ENCODE results near the gene MATN4. TPM values are rescaled to one million over a fixed set of nuclear protein-coding genes. Genes with fewer than 3 reads are reported as not detected.

MATN4 gene
- total RNA-seq, 1 donor from 2014 or later, result not detected

- H3K36me3 ChIP-seq (ENCODE audit: control insufficient read depth, insufficient read depth, low read length), result no peaks in the 10 kb centered on the region
- TF ChIP-seq CTCF (IDR thresholded peaks at IDR 0.05; ENCODE audit: insufficient read depth, low read length, poor library complexity, severe bottlenecking), result no peak
- DNase-seq (ENCODE audit: low read depth), result no peak
- no peak overlapping the region for H3K4me3 ChIP-seq (ENCODE audit: low read depth, low read length)
- H3K27me3 ChIP-seq (ENCODE audit: control insufficient read depth, insufficient read depth, low read length), result peaks cover 17% of the 10 kb centered on the region
These were observed 13.0 kb upstream of the MATN4 start for GRCh38 chr20:45320948-45321595.

GRCh38 chr20:45318948-45319347 lies 10.8 kb upstream of the MATN4 start:
- no peaks in the 10 kb centered on the region for H3K36me3 ChIP-seq (ENCODE audit: control insufficient read depth, insufficient read depth, low read length)
- H3K4me3 ChIP-seq (ENCODE audit: low read depth, low read length), result no peak overlapping the region
- no peak for TF ChIP-seq CTCF (IDR thresholded peaks at IDR 0.05; ENCODE audit: insufficient read depth, low read length, poor library complexity, severe bottlenecking)
- H3K27me3 ChIP-seq (ENCODE audit: control insufficient read depth, insufficient read depth, low read length), result peaks cover 20% of the 10 kb centered on the region
- DNase-seq (ENCODE audit: low read depth), result no peak

- H3K27me3 ChIP-seq (ENCODE audit: control insufficient read depth, insufficient read depth, low read length), result peaks cover 21% of the 10 kb centered on the region
- DNase-seq (ENCODE audit: low read depth), result no peak
- no peak overlapping the region for H3K4me3 ChIP-seq (ENCODE audit: low read depth, low read length)
- H3K36me3 ChIP-seq (ENCODE audit: control insufficient read depth, insufficient read depth, low read length), result no peaks in the 10 kb centered on the region
- no peak for TF ChIP-seq CTCF (IDR thresholded peaks at IDR 0.05; ENCODE audit: insufficient read depth, low read length, poor library complexity, severe bottlenecking)
These were observed 10.4 kb upstream of the MATN4 start for GRCh38 chr20:45318386-45318939.

- Histone ChIP-seq H3K4me3 (ENCODE audit: low read depth, low read length) (no peak overlapping the region), H3K27me3 (ENCODE audit: control insufficient read depth, insufficient read depth, low read length) (peaks cover 22% of the 10 kb centered on the region), H3K36me3 (ENCODE audit: control insufficient read depth, insufficient read depth, low read length) (no peaks in the 10 kb centered on the region)
- DNase-seq (ENCODE audit: low read depth), result no peak
- no peak for TF ChIP-seq CTCF (IDR thresholded peaks at IDR 0.05; ENCODE audit: insufficient read depth, low read length, poor library complexity, severe bottlenecking)
These were observed 9.7 kb upstream of the MATN4 start for GRCh38 chr20:45317826-45318225.

GRCh38 chr20:45316150-45317080 lies 8.3 kb upstream of the MATN4 start:
- Histone ChIP-seq H3K4me3 (ENCODE audit: low read depth, low read length) (no peak overlapping the region), H3K27me3 (ENCODE audit: control insufficient read depth, insufficient read depth, low read length) (peaks cover 29% of the 10 kb centered on the region), H3K36me3 (ENCODE audit: control insufficient read depth, insufficient read depth, low read length) (no peaks in the 10 kb centered on the region)
- no peak for TF ChIP-seq CTCF (IDR thresholded peaks at IDR 0.05; ENCODE audit: insufficient read depth, low read length, poor library complexity, severe bottlenecking)
- no peak for DNase-seq (ENCODE audit: low read depth)
